ENCODE results near the gene MAST4. TPM values are rescaled to one million over a fixed set of nuclear protein-coding genes. Genes with fewer than 3 reads are reported as not detected.
"Not testable (repeated sequence)": the region's sequence is repeated elsewhere in the genome, so short reads cannot be mapped to it uniquely, and the experiment has no call there.

MAST4 gene
- total RNA-seq, 2 donors from 2014 or later, result 30.5 to 47.8 TPM

DNA sequence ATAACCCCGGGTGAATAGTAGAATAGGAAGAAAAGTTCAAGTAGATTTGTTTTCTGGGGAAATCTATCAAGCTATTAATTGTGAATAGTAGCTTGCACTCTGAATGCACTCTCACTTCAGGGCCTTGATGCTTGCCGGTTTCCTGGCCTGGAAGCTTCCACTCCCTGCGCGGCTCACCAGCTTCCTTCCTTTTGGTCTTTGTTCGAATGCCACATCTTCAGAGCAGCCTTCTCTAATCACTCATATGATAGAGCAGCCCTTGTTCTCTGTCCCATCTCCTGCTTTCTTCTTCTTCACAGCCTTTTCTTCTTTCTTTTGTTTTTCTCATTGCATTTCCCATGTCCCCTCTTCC, 146.7 kb downstream of the MAST4 start:
- no peak for ATAC-seq (ENCODE audit: insufficient number of reproducible peaks, low FRiP score, low read depth)
- Histone ChIP-seq H3K27me3 (replicated peaks; ENCODE audit: insufficient read depth) (no peaks in the 10 kb centered on the region), H3K36me3 (no peaks in the 10 kb centered on the region), H3K4me3 (no peak overlapping the region), H3K4me1 (ENCODE audit: control insufficient read depth in 1 of 2, low read depth in 2 of 2) (peaks cover 2 to 22% of the 10 kb centered on the region in 2 donors), H3K27ac (no peak overlapping the region), H3K9me3 (no peaks in the 10 kb centered on the region)
- DNase-seq (ENCODE audit: low spot score), result no peak
- TF ChIP-seq, protein P1, sequence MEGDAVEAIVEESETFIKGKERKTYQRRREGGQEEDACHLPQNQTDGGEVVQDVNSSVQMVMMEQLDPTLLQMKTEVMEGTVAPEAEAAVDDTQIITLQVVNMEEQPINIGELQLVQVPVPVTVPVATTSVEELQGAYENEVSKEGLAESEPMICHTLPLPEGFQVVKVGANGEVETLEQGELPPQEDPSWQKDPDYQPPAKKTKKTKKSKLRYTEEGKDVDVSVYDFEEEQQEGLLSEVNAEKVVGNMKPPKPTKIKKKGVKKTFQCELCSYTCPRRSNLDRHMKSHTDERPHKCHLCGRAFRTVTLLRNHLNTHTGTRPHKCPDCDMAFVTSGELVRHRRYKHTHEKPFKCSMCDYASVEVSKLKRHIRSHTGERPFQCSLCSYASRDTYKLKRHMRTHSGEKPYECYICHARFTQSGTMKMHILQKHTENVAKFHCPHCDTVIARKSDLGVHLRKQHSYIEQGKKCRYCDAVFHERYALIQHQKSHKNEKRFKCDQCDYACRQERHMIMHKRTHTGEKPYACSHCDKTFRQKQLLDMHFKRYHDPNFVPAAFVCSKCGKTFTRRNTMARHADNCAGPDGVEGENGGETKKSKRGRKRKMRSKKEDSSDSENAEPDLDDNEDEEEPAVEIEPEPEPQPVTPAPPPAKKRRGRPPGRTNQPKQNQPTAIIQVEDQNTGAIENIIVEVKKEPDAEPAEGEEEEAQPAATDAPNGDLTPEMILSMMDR (IDR thresholded peaks at IDR 0.05), result no peak

DNA sequence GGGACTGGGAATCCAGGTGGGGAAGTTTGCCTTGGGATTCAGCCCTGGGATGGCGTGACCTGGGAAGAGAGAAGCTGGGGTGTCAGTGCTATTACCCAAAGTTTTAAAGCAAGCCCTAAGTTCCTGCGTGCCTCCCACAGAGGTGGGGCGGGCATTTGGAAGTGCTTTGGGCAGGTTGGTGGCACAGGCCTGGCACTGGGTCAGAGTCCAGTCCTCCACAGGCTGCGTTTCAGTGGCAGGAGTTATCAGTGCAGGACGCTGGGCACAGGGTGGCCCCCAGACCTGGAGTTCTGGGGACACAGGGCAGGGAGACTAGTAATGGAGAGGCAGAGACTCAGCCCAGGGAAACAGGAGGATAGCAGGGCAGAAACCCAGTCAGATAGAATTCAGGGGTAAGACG, 147.2 kb downstream of the MAST4 start:
- Histone ChIP-seq H3K27ac (no peak overlapping the region), H3K9me3 (no peaks in the 10 kb centered on the region), H3K4me3 (no peak overlapping the region), H3K36me3 (no peaks in the 10 kb centered on the region), H3K4me1 (ENCODE audit: control insufficient read depth in 1 of 2, low read depth in 2 of 2) (peaks cover 2 to 22% of the 10 kb centered on the region in 2 donors), H3K27me3 (replicated peaks; ENCODE audit: insufficient read depth) (no peaks in the 10 kb centered on the region)
- TF ChIP-seq, protein P1 (IDR thresholded peaks at IDR 0.05), result no peak
- no peak for DNase-seq (ENCODE audit: low spot score)
- no peak for ATAC-seq (ENCODE audit: insufficient number of reproducible peaks, low FRiP score, low read depth)

DNA sequence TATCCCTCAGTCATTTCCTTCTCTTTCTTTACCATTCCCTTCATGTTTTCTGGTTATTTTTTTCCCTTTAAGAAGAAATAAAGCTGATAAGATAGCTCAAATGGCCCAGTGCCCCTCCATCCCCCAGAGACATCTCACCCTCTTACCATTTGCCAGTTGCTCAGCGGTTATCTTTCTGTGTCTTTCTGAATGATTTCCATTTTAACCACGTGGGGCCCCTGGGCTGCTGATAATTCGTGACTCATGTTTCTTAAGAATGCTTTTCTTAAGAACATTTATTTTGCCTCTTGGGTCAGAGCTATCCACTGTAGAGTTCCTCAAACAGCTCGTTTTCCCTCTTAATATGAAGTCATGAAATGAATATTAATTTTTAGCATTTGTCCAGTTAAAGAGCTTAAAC, 147.8 kb downstream of the MAST4 start:
- no peaks in the 10 kb centered on the region for H3K9me3 ChIP-seq
- DNase-seq (ENCODE audit: low spot score) (no peak), ATAC-seq (ENCODE audit: insufficient number of reproducible peaks, low FRiP score, low read depth) (no peak)
- H3K4me3 ChIP-seq, result no peak overlapping the region
- peaks cover 2 to 22% of the 10 kb centered on the region in 2 donors for H3K4me1 ChIP-seq (ENCODE audit: control insufficient read depth in 1 of 2, low read depth in 2 of 2)
- no peaks in the 10 kb centered on the region for H3K27me3 ChIP-seq (replicated peaks; ENCODE audit: insufficient read depth)
- H3K36me3 ChIP-seq, result no peaks in the 10 kb centered on the region
- H3K27ac ChIP-seq, result no peak overlapping the region
- TF ChIP-seq, protein P1 (IDR thresholded peaks at IDR 0.05), result no peak

DNA sequence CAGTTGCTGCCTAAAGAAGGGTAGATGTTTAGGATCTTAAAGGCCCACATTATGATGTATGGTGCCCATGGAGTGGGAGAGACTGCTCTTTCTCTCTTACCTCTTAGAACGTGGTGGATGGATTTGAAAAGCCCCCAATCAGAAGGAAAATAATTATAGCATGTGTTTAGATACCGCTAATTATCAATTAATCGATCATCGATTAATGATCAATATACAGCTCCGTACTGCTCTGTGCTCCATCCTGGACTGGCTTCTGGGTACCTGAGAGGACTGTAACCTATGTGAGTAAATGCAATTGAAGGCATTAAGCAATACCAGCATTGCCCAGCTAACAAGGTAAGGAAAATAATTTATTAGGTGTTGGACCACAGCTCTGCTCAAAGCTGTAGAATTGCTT, 149.1 kb downstream of the MAST4 start:
- peaks cover under 1 to 12% of the 10 kb centered on the region in 2 donors for H3K4me1 ChIP-seq (ENCODE audit: control insufficient read depth in 1 of 2, low read depth in 2 of 2)
- TF ChIP-seq, protein P1 (IDR thresholded peaks at IDR 0.05), result no peak
- no peaks in the 10 kb centered on the region for H3K9me3 ChIP-seq
- DNase-seq (ENCODE audit: low spot score), result no peak
- no peaks in the 10 kb centered on the region for H3K27me3 ChIP-seq (replicated peaks; ENCODE audit: insufficient read depth)
- no peak for ATAC-seq (ENCODE audit: insufficient number of reproducible peaks, low FRiP score, low read depth)
- no peak overlapping the region for H3K4me3 ChIP-seq
- no peaks in the 10 kb centered on the region for H3K36me3 ChIP-seq
- no peak overlapping the region for H3K27ac ChIP-seq

DNA sequence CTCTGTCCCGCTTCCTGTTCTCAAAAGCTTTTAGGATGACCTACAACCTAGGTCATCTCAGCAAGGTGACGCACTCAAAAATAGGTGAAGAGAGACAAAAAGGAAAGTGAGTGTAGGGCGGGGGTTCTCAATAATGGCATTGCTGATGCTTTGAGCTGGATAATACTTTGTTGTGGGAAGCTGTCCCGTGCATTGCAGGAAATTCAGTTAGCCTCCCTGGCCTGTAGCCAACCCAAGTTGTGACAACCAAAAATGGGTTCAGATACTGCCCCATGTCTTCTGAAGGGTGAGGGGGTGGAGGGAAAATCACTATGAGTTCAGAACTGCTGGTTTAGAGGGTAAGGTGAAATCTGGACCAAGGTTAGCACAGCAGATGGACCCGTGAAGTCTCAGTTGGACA, 151.4 kb downstream of the MAST4 start:
- H3K4me1 ChIP-seq (ENCODE audit: control insufficient read depth in 1 of 2, low read depth in 2 of 2), result peaks cover 0 to 8% of the 10 kb centered on the region in 2 donors
- H3K4me3 ChIP-seq, result no peak overlapping the region
- H3K27me3 ChIP-seq (replicated peaks; ENCODE audit: insufficient read depth), result no peaks in the 10 kb centered on the region
- no peak for ATAC-seq (ENCODE audit: insufficient number of reproducible peaks, low FRiP score, low read depth)
- TF ChIP-seq, protein P1 (IDR thresholded peaks at IDR 0.05), result no peak
- H3K9me3 ChIP-seq, result no peaks in the 10 kb centered on the region
- no peaks in the 10 kb centered on the region for H3K36me3 ChIP-seq
- H3K27ac ChIP-seq, result no peak overlapping the region
- no peak for DNase-seq (ENCODE audit: low spot score)

DNA sequence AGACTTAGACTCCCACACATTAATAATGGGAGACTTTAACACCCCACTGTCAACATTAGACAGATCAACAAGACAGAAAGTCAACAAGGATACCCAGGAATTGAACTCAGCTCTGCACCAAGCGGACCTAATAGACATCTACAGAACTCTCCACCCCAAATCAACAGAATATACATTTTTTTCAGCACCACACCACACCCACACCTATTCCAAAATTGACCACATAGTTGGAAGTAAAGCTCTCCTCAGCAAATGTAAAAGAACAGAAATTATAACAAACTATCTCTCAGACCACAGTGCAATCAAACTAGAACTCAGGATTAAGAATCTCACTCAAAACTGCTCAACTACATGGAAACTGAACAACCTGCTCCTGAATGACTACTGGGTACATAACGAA, 156.5 kb downstream of the MAST4 start:
- not testable (repeated sequence) for H3K4me3 ChIP-seq; H3K9me3 ChIP-seq; H3K27ac ChIP-seq; H3K4me1 ChIP-seq (ENCODE audit: control insufficient read depth in 1 of 2, low read depth in 2 of 2); ATAC-seq (ENCODE audit: insufficient number of reproducible peaks, low FRiP score, low read depth); H3K36me3 ChIP-seq; DNase-seq (ENCODE audit: low spot score); H3K27me3 ChIP-seq (replicated peaks; ENCODE audit: insufficient read depth)

Data from thoracic aorta (tissue), 2 donors.